Measurements from ENCODE around the gene HGS.

DNA sequence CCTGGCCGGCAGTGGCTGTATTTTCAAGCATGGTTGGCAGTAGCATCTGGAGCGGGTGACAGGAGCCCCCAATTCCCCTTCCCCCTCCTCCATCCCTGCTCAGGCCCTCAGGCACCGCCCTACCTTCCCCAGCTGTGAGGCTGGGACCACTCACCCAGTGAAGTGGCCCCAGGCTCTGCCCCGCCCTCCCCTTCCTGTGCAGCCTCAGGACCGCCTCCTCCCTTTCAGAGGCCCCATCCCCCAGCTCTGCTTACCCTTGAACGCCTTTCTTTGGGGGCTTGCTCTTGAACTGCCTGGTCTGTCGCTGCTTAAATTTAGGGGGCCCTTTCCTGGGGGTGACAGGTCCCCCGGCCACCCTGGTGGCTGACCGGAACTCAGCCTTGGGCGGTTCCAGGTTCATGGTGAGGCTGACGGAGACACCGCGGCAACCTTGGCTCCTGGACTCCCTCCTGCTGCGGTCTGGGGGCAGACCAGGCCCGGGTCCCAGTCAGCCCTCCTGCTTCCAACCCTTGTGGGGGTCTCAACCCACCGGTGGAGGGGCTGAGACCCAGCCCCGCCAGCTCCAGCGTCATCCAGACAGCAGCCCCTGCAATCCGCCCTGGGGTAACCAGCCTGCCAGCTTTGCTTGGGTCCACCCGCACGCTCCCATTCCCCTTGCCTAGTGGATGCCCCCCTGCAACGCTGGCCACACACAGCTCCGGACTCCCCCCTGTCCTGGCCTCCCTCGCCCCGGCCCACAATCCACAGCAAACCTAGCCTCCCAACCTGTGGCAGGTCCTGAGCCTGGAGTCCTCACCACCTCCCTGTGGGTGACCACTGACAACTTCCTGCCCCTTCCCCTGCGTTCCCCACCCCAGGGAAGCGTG lies 30.7 kb upstream of the HGS start:
- TF ChIP-seq, protein P1, sequence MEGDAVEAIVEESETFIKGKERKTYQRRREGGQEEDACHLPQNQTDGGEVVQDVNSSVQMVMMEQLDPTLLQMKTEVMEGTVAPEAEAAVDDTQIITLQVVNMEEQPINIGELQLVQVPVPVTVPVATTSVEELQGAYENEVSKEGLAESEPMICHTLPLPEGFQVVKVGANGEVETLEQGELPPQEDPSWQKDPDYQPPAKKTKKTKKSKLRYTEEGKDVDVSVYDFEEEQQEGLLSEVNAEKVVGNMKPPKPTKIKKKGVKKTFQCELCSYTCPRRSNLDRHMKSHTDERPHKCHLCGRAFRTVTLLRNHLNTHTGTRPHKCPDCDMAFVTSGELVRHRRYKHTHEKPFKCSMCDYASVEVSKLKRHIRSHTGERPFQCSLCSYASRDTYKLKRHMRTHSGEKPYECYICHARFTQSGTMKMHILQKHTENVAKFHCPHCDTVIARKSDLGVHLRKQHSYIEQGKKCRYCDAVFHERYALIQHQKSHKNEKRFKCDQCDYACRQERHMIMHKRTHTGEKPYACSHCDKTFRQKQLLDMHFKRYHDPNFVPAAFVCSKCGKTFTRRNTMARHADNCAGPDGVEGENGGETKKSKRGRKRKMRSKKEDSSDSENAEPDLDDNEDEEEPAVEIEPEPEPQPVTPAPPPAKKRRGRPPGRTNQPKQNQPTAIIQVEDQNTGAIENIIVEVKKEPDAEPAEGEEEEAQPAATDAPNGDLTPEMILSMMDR (IDR thresholded peaks at IDR 0.05): no peak
- no peak for TF ChIP-seq POLR2A (IDR thresholded peaks at IDR 0.05)

Data from esophagus squamous epithelium (tissue), 4 donors.